Measurements from ENCODE around the gene ERICH6.

Gene ERICH6

GRCh38 chr3:150631515-150632221 lies 72.1 kb downstream of the ERICH6 start:
- Histone ChIP-seq H3K9me3 (ENCODE audit: insufficient read depth, low read length) (no peaks in the 10 kb centered on the region), H2AFZ (ENCODE audit: low read depth, low read length, severe bottlenecking) (no peak overlapping the region), H3K27me3 (ENCODE audit: low read length) (no peaks in the 10 kb centered on the region), H3K4me3 (ENCODE audit: insufficient read depth, low read length, poor library complexity, severe bottlenecking) (no peak overlapping the region), H3F3A (ENCODE audit: insufficient read depth) (peaks cover 31% of the 10 kb centered on the region), H3K9me2 (replicated peaks; ENCODE audit: insufficient read depth, low read length) (no peaks in the 10 kb centered on the region), H3K4me2 (ENCODE audit: low read depth, low read length, poor library complexity, severe bottlenecking) (no peak overlapping the region), H3K27ac (ENCODE audit: low read depth, low read length) (no peak overlapping the region), H3K9ac (ENCODE audit: low read length) (no peak overlapping the region), H3K79me2 (ENCODE audit: insufficient read depth, low read length) (no peaks in the 10 kb centered on the region), H3K36me3 (ENCODE audit: low read length) (peaks cover 30% of the 10 kb centered on the region), H4K20me1 (ENCODE audit: low read depth, low read length) (0 out of 2 replicates have a peak, but pooled peaks cover 3% of the 10 kb centered on the region)
- no peak for TF ChIP-seq CTCF (IDR thresholded peaks at IDR 0.05; ENCODE audit: insufficient read depth, low read length, poor library complexity, severe bottlenecking)
- TF ChIP-seq EZH2phosphoT487 (conservative IDR thresholded peaks at IDR 0.05; ENCODE audit: low read length) = no peak

- Histone ChIP-seq H2AFZ (ENCODE audit: low read depth, low read length, severe bottlenecking) (no peak overlapping the region), H3F3A (ENCODE audit: insufficient read depth) (peaks cover 13% of the 10 kb centered on the region; the same call in 1 of the 2 replicates), H3K4me3 (ENCODE audit: insufficient read depth, low read length, poor library complexity, severe bottlenecking) (no peak overlapping the region), H3K9ac (ENCODE audit: low read length) (no peak overlapping the region), H3K36me3 (ENCODE audit: low read length) (peaks cover 60% of the 10 kb centered on the region), H3K79me2 (ENCODE audit: insufficient read depth, low read length) (peaks cover 23% of the 10 kb centered on the region; the same call in 1 of the 2 replicates), H3K9me2 (replicated peaks; ENCODE audit: insufficient read depth, low read length) (no peaks in the 10 kb centered on the region), H3K9me3 (ENCODE audit: insufficient read depth, low read length) (no peaks in the 10 kb centered on the region), H3K27me3 (ENCODE audit: low read length) (no peaks in the 10 kb centered on the region), H3K4me2 (ENCODE audit: low read depth, low read length, poor library complexity, severe bottlenecking) (no peak overlapping the region), H4K20me1 (ENCODE audit: low read depth, low read length) (peaks cover 32% of the 10 kb centered on the region), H3K27ac (ENCODE audit: low read depth, low read length) (no peak overlapping the region)
- no peak for TF ChIP-seq CTCF (IDR thresholded peaks at IDR 0.05; ENCODE audit: insufficient read depth, low read length, poor library complexity, severe bottlenecking)
- no peak for TF ChIP-seq EZH2phosphoT487 (conservative IDR thresholded peaks at IDR 0.05; ENCODE audit: low read length)
These were observed 76.2 kb downstream of the ERICH6 start for GRCh38 chr3:150627557-150627956.

- peaks cover 35% of the 10 kb centered on the region for H3K79me2 ChIP-seq (ENCODE audit: insufficient read depth, low read length)
- H2AFZ ChIP-seq (ENCODE audit: low read depth, low read length, severe bottlenecking) = no peak overlapping the region
- H3F3A ChIP-seq (ENCODE audit: insufficient read depth) = peaks cover 7% of the 10 kb centered on the region; the same call in 1 of the 2 replicates
- H3K9me3 ChIP-seq (ENCODE audit: insufficient read depth, low read length) = no peaks in the 10 kb centered on the region
- H3K4me3 ChIP-seq (ENCODE audit: insufficient read depth, low read length, poor library complexity, severe bottlenecking) = no peak overlapping the region
- H3K27ac ChIP-seq (ENCODE audit: low read depth, low read length) = no peak overlapping the region
- no peaks in the 10 kb centered on the region for H3K27me3 ChIP-seq (ENCODE audit: low read length)
- peaks cover 65% of the 10 kb centered on the region for H3K36me3 ChIP-seq (ENCODE audit: low read length)
- H3K9ac ChIP-seq (ENCODE audit: low read length) = no peak overlapping the region
- H3K9me2 ChIP-seq (replicated peaks; ENCODE audit: insufficient read depth, low read length) = no peaks in the 10 kb centered on the region
- no peak for TF ChIP-seq EZH2phosphoT487 (conservative IDR thresholded peaks at IDR 0.05; ENCODE audit: low read length)
- H4K20me1 ChIP-seq (ENCODE audit: low read depth, low read length) = peaks cover 44% of the 10 kb centered on the region
- no peak overlapping the region for H3K4me2 ChIP-seq (ENCODE audit: low read depth, low read length, poor library complexity, severe bottlenecking)
These were observed 77.4 kb downstream of the ERICH6 start for GRCh38 chr3:150626148-150626930.

All from SU-DHL-6 (cell line).